CD4-positive, alpha-beta T cell treated with Interleukin-6 for 4 hours (primary cell): ENCODE results near the gene CYB561.

Experiments used
- DNase-seq: peaks from one replicate; pipeline ENCODE4 v3.0.0-alpha.2; 2020; ENCODE audit warnings: mixed read lengths

The CYB561 gene

GRCh38 chr17:63431939-63432804 is 13.9 kb downstream of the CYB561 start:
- DNase-seq = no peak

DNA sequence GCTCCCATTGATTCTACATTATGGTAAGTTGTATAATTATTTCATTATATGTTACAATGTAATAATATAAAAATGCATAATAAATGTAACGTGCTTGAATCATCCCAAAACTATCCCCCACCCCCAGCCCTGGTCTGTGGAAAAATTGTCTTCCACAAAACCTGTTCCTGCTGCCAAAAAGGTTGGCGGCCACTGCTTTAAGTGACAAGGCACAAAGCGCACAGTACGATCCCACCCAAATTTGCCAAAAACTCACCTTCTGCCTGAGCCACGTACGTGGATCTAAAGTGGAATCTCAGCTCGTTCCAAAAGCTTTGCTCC is 14.5 kb downstream of the CYB561 start:
- no peak for DNase-seq

DNA sequence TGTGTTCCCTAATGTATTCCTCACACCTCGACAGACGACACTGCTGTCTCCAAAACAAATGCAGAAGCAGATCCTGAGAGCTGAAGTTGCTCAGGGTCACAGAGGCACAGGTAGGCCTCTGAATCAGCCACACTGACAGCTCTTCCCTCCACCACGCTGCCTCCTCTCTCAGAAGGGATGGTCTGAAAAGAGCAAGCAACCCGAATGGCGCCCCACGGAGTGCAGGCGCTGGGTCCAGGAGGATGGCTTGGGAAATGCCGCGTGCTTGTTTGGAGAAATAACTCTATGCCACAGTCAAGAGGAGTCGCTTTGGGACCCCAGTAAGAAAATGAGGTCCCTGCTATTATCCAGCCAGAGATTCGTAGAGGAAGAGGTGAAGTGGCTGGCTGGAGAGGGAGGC is 15.9 kb downstream of the CYB561 start:
- DNase-seq = no peak

DNA sequence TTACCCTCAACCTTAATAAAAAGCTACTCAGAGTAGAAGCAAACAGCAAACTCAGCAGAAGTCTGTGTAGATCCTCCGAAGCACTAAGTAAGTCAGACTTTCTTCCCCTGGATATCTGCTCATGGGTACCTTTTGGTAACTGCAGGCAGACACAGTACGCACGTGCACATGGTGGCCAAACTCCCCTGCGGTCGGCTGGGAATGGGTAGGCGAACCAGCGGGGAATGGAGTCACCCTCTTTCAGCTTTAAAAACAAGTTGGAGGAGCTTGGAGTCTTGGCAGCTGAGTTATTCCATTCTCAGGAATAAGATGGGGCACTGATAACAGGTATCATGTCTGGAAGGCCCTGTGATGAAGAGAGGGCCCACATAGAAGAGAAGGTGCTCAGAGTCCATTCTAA is 16.3 kb downstream of the CYB561 start:
- no peak for DNase-seq

- DNase-seq = no peak
These were observed 19.2 kb downstream of the CYB561 start for GRCh38 chr17:63426917-63427308.

GRCh38 chr17:63426041-63426916 is 19.8 kb downstream of the CYB561 start:
- no peak for DNase-seq

- peak; percentile 77 for DNase-seq
These were observed 20.6 kb downstream of the CYB561 start for GRCh38 chr17:63425483-63425882.

DNA sequence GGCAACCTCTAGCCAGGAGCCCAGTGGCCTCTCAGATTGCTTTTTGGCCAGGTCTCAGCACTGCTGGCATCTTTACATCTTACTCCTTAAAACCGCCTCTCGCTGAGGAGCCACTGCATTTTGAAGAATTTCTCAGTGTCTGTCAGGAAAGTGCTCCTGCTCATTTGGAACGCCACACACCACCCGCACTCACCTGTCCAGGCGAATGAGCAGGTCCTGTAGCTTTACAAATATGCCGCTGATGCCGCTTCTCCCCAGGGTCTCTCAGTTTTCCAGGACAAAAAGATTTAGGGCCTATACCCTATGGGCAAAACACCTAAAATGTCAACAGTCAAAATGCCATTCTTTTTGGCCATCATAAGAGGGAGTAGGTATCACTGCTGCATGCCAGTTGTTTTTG is 22.1 kb downstream of the CYB561 start:
- no peak for DNase-seq

DNA sequence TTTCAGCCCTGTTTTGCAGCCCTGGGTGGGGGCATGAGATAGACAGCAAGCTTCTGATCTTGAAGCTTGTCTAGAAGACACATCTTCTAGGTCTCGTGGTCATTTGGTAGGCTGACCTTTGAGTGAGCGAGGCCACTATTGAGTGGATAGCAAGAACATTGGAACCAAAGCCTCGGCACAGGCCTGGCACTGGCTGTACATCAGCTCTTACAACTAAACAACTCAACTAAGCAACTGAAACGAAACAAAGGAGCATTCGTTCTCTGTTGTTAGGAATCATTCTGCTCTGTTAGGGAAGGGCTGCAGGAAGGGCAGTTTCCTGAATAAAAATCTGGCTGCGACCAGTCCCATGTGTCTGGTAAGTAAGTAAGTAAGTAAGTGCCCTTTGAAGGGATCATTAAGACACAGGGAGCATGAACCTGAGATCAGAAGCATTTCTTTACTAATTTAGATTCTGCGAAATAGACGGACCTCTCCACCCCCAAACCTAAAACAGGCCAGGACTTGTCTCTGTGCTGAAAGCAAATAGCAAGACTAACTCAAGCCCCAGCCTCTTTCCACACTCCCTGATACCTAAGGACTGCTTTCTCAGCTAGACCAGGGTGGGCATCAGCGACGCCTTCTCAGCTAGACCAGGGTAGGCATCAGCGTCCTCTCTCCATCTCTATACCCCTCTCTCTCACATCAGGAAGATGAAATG is 22.7 kb downstream of the CYB561 start:
- no peak for DNase-seq

DNA sequence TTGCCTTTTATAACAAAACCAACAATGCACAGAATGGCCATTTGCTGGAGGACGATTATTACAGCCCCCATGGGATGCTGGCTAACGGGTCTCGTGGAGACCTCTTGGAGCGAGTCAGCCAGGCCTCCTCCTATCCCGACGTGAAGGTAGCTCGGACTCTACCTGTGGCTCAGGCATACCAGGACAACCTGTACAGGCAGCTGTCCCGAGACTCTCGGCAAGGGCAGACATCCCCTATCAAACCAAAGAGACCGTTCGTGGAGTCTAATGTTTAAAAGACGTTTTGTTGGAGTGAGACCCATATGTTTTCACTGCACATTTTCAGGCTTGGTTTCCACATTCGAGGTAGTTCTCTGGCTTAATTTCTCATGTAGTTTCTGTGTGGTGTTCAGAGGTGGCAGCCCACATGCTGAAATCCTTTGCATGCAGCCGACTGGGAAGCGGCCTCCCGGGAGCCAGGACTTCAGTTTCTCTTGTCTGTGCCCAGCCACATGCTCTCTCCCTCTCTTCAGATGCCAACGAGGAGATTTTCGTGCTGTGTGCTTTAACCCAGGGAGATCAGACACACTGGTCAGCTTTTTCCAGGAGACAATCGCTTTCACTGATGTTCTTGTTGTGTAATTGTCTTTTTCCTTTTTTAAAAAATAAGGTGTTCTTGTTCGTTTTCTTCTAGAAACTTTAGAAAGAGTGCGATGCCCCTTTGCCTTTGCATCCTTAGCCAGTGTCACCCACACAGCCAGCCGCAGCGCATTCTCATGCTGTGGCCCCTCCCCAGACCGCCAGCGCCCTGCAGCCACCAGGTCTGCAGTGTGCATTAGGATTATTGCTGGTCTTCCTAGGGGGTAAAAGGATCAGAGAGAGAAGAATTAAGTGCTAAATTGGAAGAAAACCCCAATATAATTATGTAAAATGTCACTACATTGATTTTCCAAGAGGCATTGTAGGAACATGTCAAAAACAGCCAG is 24.1 kb downstream of the CYB561 start:
- DNase-seq = no peak

DNA sequence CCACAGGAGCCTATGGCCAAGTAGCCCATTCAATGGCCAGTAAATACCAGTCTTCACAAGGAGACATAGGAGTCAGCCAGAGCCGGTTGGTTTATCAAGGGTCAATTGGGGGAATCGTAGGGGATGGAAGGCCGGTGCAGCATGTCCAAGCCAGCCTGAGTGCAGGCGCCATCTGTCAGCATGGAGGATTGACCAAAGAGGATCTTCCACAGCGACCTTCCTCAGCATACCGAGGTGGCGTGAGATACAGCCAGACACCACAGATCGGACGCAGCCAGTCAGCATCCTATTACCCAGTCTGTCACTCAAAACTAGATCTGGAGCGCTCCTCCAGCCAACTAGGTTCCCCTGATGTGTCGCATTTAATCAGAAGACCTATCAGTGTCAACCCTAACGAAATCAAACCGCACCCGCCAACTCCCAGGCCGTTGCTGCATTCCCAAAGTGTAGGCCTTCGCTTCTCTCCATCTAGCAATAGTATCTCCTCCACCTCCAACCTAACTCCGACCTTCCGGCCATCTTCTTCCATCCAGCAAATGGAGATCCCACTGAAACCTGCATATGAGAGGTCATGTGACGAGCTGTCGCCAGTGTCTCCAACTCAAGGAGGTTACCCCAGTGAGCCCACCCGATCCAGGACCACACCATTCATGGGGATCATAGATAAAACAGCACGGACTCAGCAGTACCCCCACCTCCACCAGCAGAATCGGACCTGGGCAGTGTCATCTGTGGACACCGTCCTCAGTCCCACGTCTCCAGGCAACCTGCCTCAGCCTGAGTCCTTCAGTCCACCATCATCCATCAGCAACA is 25.0 kb downstream of the CYB561 start:
- no peak for DNase-seq

DNA sequence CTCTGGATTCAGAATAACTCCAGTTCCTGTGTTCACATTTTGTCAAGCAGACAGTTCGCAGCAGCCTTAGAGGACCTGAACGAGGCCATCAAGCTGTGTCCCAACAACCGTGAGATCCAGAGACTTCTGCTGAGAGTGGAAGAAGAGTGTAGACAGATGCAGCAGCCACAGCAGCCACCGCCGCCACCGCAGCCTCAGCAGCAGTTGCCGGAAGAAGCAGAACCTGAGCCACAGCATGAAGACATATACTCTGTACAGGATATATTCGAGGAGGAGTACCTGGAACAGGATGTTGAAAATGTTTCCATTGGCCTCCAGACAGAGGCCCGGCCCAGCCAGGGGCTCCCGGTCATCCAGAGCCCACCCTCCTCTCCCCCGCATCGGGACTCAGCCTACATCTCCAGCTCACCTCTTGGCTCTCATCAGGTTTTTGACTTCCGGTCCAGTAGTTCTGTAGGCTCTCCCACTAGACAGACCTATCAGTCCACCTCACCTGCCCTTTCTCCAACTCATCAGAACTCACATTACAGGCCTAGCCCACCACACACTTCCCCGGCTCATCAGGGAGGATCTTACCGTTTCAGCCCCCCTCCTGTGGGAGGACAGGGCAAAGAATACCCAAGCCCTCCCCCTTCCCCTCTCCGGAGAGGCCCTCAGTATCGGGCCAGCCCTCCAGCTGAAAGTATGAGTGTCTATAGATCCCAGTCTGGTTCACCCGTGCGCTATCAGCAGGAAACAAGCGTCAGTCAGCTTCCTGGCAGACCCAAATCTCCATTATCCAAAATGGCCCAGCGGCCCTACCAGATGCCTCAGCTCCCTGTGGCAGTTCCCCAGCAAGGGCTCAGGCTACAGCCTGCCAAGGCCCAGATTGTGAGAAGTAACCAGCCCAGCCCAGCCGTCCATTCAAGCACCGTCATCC is 25.9 kb downstream of the CYB561 start:
- DNase-seq = peak; percentile 66

- no peak for DNase-seq
These were observed 26.7 kb downstream of the CYB561 start for GRCh38 chr17:63419398-63419797.

GRCh38 chr17:63418540-63418939 is 27.6 kb downstream of the CYB561 start:
- DNase-seq = no peak

GRCh38 chr17:63414222-63414621 is 31.9 kb downstream of the CYB561 start:
- DNase-seq = no peak

GRCh38 chr17:63413128-63413527 is 33.0 kb downstream of the CYB561 start:
- no peak for DNase-seq

DNA sequence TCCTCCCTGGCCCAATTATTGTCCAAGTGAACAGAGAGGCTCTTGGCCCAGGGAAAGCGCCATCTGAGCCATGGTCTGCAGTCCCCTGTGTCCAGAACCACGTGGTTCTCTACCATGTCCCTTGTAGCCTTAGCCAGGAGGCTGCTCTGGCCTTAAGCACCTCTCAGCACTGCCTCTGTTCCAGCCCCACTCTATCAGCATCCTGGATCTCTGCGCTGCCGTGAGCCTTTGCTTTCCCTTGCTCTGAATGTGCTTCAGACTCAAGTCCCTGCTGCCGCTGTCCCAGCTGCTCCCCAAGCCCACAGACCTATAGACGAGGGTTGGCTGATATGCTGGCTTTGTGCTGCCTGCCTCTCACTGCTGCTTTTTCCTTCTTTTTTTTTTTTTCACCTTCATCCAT is 33.9 kb downstream of the CYB561 start:
- DNase-seq = no peak

GRCh38 chr17:63407741-63408330 is 38.3 kb downstream of the CYB561 start:
- no peak for DNase-seq

- DNase-seq = peak; percentile 75
These were observed 39.3 kb downstream of the CYB561 start for GRCh38 chr17:63406689-63407330.
